Mesodermal cell (in vitro differentiated cells): ENCODE data around the gene ERFE. TPM values are rescaled to one million over a fixed set of nuclear protein-coding genes. Genes with fewer than 3 reads are reported as not detected.
"Not testable (repeated sequence)": the region's sequence is repeated elsewhere in the genome, so short reads cannot be mapped to it uniquely, and the experiment has no call there.

Experiments
- H3K27ac ChIP-seq: 2 replicates; pipeline ENCODE4 v1.7.0; 2013; ENCODE audit warnings: mild to moderate bottlenecking, low read depth, low read length, moderate library complexity; ENCODE audit not compliant: severe bottlenecking
- H3K36me3 ChIP-seq: 2 replicates; pipeline ENCODE4 v1.7.1; 2013; ENCODE audit warnings: mild to moderate bottlenecking, low read length, moderate library complexity; ENCODE audit not compliant: control insufficient read depth, insufficient read depth
- H3K4me1 ChIP-seq: one replicate; pipeline ENCODE4 v1.7.1; 2013; ENCODE audit warnings: mild to moderate bottlenecking, low read length; ENCODE audit not compliant: insufficient read depth, control insufficient read depth, poor library complexity, severe bottlenecking
- H3K4me3 ChIP-seq: 2 replicates; pipeline ENCODE4 v1.7.0; 2013; ENCODE audit warnings: low read length, control low read depth, mild to moderate bottlenecking; ENCODE audit not compliant: insufficient read depth, poor library complexity, severe bottlenecking; ENCODE audit errors: extremely low read depth
- H3K9me3 ChIP-seq: 2 replicates; pipeline ENCODE4 v1.7.1; 2013; ENCODE audit warnings: mild to moderate bottlenecking, low read length, moderate library complexity; ENCODE audit not compliant: control insufficient read depth
- WGBS, 2 experiments: methylation state at CpG; one replicate each; pipeline ENCODE4 v1.1.5; 2013; ENCODE audit warnings: missing lambda C conversion rate in 2 of 2; ENCODE audit not compliant: insufficient coverage in 2 of 2; 5-methylcytosine and 5-hydroxymethylcytosine counted together
- polyA plus RNA-seq, 2 experiments: library from polyadenylated mRNA; stranded (reverse); fragments of 50-300 nt; gene quantifications; one replicate each; pipeline ENCODE4 v1.2.3, GENCODE V29; 2013

The ERFE gene
- 3.1 TPM for polyA plus RNA-seq (2013, experiment 1 of 2)
- polyA plus RNA-seq (2013, experiment 2 of 2) = 3.8 TPM

GRCh38 chr2:238158509-238159070 is at the start of gene ERFE:
Gene ERFE (plus strand): TSS chr2:238158970. CDS start chr2:238159008, 38 bp downstream.
- Histone ChIP-seq H3K4me3 (peak within 1 kb of the TSS; percentile 29), H3K4me1 (no peaks in the 10 kb centered on the region), H3K9me3 (no peaks in the 10 kb centered on the region), H3K27ac (no peak within 1 kb of the TSS), H3K36me3 (no peaks in the 10 kb centered on the region)
- 10 to 37% methylated on average over 26 to 43 of the region's 61 CpGs for WGBS, 2 experiments

- Histone ChIP-seq H3K27ac (no peak overlapping the region), H3K36me3 (no peaks in the 10 kb centered on the region), H3K9me3 (peaks cover 9% of the 10 kb centered on the region), H3K4me3 (no peak overlapping the region), H3K4me1 (peaks cover 7% of the 10 kb centered on the region)
- WGBS, 2 experiments = 91 to 96% methylated on average over 12 to 13 of the region's 13 CpGs
Measured at GRCh38 chr2:238113611-238114010, 45.2 kb upstream of the ERFE start.

GRCh38 chr2:238114331-238114841 is 44.4 kb upstream of the ERFE start:
- Histone ChIP-seq H3K4me3 (no peak overlapping the region), H3K9me3 (peaks cover 9% of the 10 kb centered on the region), H3K36me3 (no peaks in the 10 kb centered on the region), H3K4me1 (peaks cover under 1% of the 10 kb centered on the region), H3K27ac (no peak overlapping the region)
- 82 to 91% methylated on average over 12 to 13 of the region's 16 CpGs for WGBS, 2 experiments

- H3K9me3 ChIP-seq = peaks cover 9% of the 10 kb centered on the region
- no peaks in the 10 kb centered on the region for H3K4me1 ChIP-seq
- no peak overlapping the region for H3K4me3 ChIP-seq
- no peak overlapping the region for H3K27ac ChIP-seq
- H3K36me3 ChIP-seq = no peaks in the 10 kb centered on the region
- WGBS, 2 experiments = 91 to 93% methylated on average over 31 of the region's 32 CpGs
Measured at GRCh38 chr2:238114851-238115660, 43.7 kb upstream of the ERFE start.

- H3K9me3 ChIP-seq, H3K27ac ChIP-seq, H3K4me3 ChIP-seq, H3K36me3 ChIP-seq, H3K4me1 ChIP-seq: not testable (repeated sequence)
- 91 to 95% methylated on average over 12 of the region's 12 CpGs for WGBS, 2 experiments
Measured at GRCh38 chr2:238115709-238116108, 43.1 kb upstream of the ERFE start.

- 92 to 97% methylated on average over 19 of the region's 21 CpGs for WGBS, 2 experiments
Measured at GRCh38 chr2:238116298-238117198, 42.2 kb upstream of the ERFE start.

GRCh38 chr2:238117199-238118154 is 41.3 kb upstream of the ERFE start:
- Histone ChIP-seq H3K9me3 (peaks cover 9% of the 10 kb centered on the region), H3K27ac (no peak overlapping the region), H3K36me3 (no peaks in the 10 kb centered on the region), H3K4me3 (no peak overlapping the region), H3K4me1 (no peaks in the 10 kb centered on the region)
- 68 to 79% methylated on average over 8 to 9 of the region's 11 CpGs for WGBS, 2 experiments

More at GRCh38 chr2:238116298-238117198, 42.2 kb upstream of the ERFE start:
- peaks cover 9% of the 10 kb centered on the region for H3K9me3 ChIP-seq
- no peaks in the 10 kb centered on the region for H3K36me3 ChIP-seq
- H3K27ac ChIP-seq = no peak overlapping the region
- no peak overlapping the region for H3K4me3 ChIP-seq
- H3K4me1 ChIP-seq = no peaks in the 10 kb centered on the region

- no peak overlapping the region for H3K27ac ChIP-seq
- 78 to 82% methylated on average over 14 of the region's 15 CpGs for WGBS, 2 experiments
- no peaks in the 10 kb centered on the region for H3K4me1 ChIP-seq
- H3K36me3 ChIP-seq = no peaks in the 10 kb centered on the region
- no peak overlapping the region for H3K4me3 ChIP-seq
- H3K9me3 ChIP-seq = no peaks in the 10 kb centered on the region
Measured at GRCh38 chr2:238119756-238120462, 38.9 kb upstream of the ERFE start.

GRCh38 chr2:238120463-238121298 is 38.1 kb upstream of the ERFE start:
- 52 to 71% methylated on average over 13 to 23 of the region's 30 CpGs for WGBS, 2 experiments
- H3K27ac ChIP-seq = no peak overlapping the region
- H3K4me3 ChIP-seq = no peak overlapping the region
- no peaks in the 10 kb centered on the region for H3K9me3 ChIP-seq
- no peaks in the 10 kb centered on the region for H3K4me1 ChIP-seq
- no peaks in the 10 kb centered on the region for H3K36me3 ChIP-seq
